ENCODE data around the gene LRRC51. TPM values are rescaled to one million over a fixed set of nuclear protein-coding genes. Genes with fewer than 3 reads are reported as not detected.

LRRC51 gene
- total and polyA plus RNA-seq, 2 of the 8 experiments (the other 6 are each of a cell fraction or from before 2014, with no cell fraction given) = 7.7 to 7.9 TPM

- H3K79me1 ChIP-seq (ENCODE audit: low read depth, low read length) = peaks cover 10% of the 10 kb centered on the region
- no peak within 1 kb of the TSS for H3K27ac ChIP-seq (ENCODE audit: low read depth, low read length)
- H4K8ac ChIP-seq (ENCODE audit: extremely low read depth, insufficient read depth, low read length) = no peak within 1 kb of the TSS
- POLR2A ChIA-PET (ENCODE audit: partially characterized antibody) = interaction anchor here (0.6 to 11.7 kb wide), 3 partner anchors 12 to 123 kb away, joined by 3 to 115 read pairs (median 3); no protein-coding TSS in a partner anchor
- H3K4me2 ChIP-seq (ENCODE audit: insufficient read depth in 1 of 2, low read depth in 2 of 2, low read length in 2 of 2) = no peak within 1 kb of the TSS
- no peak within 1 kb of the TSS for H2BK5ac ChIP-seq (ENCODE audit: low read depth, low read length)
- FAIRE-seq (no peak), DNase-seq (ENCODE audit: low read depth in 1 of 2, low spot score in 2 of 2) (no peak)
- H3K23me2 ChIP-seq (ENCODE audit: low read depth, low read length) = peaks cover 6% of the 10 kb centered on the region
- H3K4me1 ChIP-seq (replicated peaks in 1 of 4; ENCODE audit: control insufficient read depth in 3 of 4, insufficient read depth in 4 of 4, low read length in 3 of 4) = peaks cover 3 to 14% (median 5%) of the 10 kb centered on the region in 4 experiments; a peak in 6 of 7 replicates
- 97% methylated on average over 14 of the region's 14 CpGs; no CpG with 5 or more reads in 1 of the 2 experiments for WGBS, 2 experiments (ENCODE audit: extremely low coverage in 1 of 2, insufficient coverage in 1 of 2, insufficient read length in 1 of 2, insufficient replicate concordance in 2 of 2, low coverage in 1 of 2, low lambda C conversion rate in 2 of 2, missing lambda C conversion rate in 1 of 2)
- H3K14ac ChIP-seq (ENCODE audit: insufficient read length) = no peak within 1 kb of the TSS
- H4K20me1 ChIP-seq (replicated peaks in 1 of 2; ENCODE audit: control insufficient read depth in 1 of 2, insufficient read depth in 2 of 2, low read length in 2 of 2) = peaks cover 0 to 3% of the 10 kb centered on the region in 2 experiments
- H2BK15ac ChIP-seq (ENCODE audit: low read length) = no peak within 1 kb of the TSS
- no peak within 1 kb of the TSS for H3K23ac ChIP-seq (ENCODE audit: insufficient read length)
- no peak within 1 kb of the TSS for H2BK20ac ChIP-seq (ENCODE audit: low read length)
- H3K9ac ChIP-seq (replicated peaks in 1 of 4; ENCODE audit: extremely low read depth in 1 of 4, low read depth in 3 of 4, low read length in 3 of 4) = no peak within 1 kb of the TSS; a peak in 1 of 7 replicates
- H3K4me3 ChIP-seq (ENCODE audit: extremely low read depth in 1 of 4, insufficient read depth in 2 of 4, low read depth in 3 of 4, low read length in 4 of 4) = no peak within 1 kb of the TSS
- no peak within 1 kb of the TSS for H2AK5ac ChIP-seq (ENCODE audit: low read depth, low read length)
- H2BK120ac ChIP-seq (replicated peaks; ENCODE audit: low read depth, low read length) = no peak within 1 kb of the TSS
- no peak within 1 kb of the TSS for H2BK12ac ChIP-seq (ENCODE audit: low read depth, low read length)
- TF ChIP-seq SP2 (IDR thresholded peaks at IDR 0.05; ENCODE audit: low read length) (no peak), POLR2A (IDR thresholded peaks at IDR 0.05; ENCODE audit: control extremely low read depth in 1 of 2, low read depth in 2 of 2, low read length in 2 of 2) (peak in 1 of 2 experiments; percentile 12; a peak in 1 of 3 replicates), ZNF274 (IDR thresholded peaks at IDR 0.05; ENCODE audit: borderline replicate concordance, extremely low read depth, low read length) (no peak)
- no peak within 1 kb of the TSS for H4K5ac ChIP-seq (ENCODE audit: insufficient read length, low read depth, low read length)
- H3K9me3 ChIP-seq (ENCODE audit: insufficient read depth in 2 of 2, low read depth in 1 of 2, low read length in 1 of 2) = no peaks in the 10 kb centered on the region
- no peak within 1 kb of the TSS for H3K18ac ChIP-seq (ENCODE audit: extremely low read depth, low read length)
- CTCF ChIA-PET (ENCODE audit: partially characterized antibody) = interaction anchor here (1.3 to 1.5 kb wide), 2 partner anchors 15 to 19 kb away, joined by 3 to 4 read pairs; no protein-coding TSS in a partner anchor
- peaks cover 0 to 2% (median 0%) of the 10 kb centered on the region in 4 experiments; a peak in 4 of 8 replicates for H3K36me3 ChIP-seq (ENCODE audit: control insufficient read depth in 2 of 4, insufficient read depth in 4 of 4, low read length in 3 of 4)
- peaks cover 10 to 20% of the 10 kb centered on the region in 2 experiments for H3K79me2 ChIP-seq (ENCODE audit: control insufficient read depth in 1 of 2, insufficient read depth in 2 of 2, low read length in 2 of 2)
- no peak within 1 kb of the TSS for H2AFZ ChIP-seq (ENCODE audit: low read length)
- no peak within 1 kb of the TSS for H3K56ac ChIP-seq (replicated peaks; ENCODE audit: insufficient read length, low read depth, low read length)
- no peak within 1 kb of the TSS for H3K4ac ChIP-seq (replicated peaks; ENCODE audit: insufficient read length, low read depth, low read length)
- no peak within 1 kb of the TSS for H4K91ac ChIP-seq (replicated peaks; ENCODE audit: insufficient read length, low read length)
- H3K27me3 ChIP-seq (replicated peaks in 1 of 4; ENCODE audit: control insufficient read depth in 3 of 4, extremely low read depth in 1 of 4, insufficient read depth in 3 of 4, low read length in 3 of 4) = no peaks in the 10 kb centered on the region; a peak in 1 of 7 replicates
Observed at GRCh38 chr11:72105888-72106287, 25.2 kb downstream of the LRRC51 start, which contains the start of gene TOMT. Gene TOMT, plus strand, starts transcription at chr11:72105924. Its CDS starts 28 bp downstream, at chr11:72105952.
